Fibroblast of the aortic adventitia (primary cell): ENCODE measurements around the gene KCNIP1. TPM values are rescaled to one million over a fixed set of nuclear protein-coding genes. Genes with fewer than 3 reads are reported as not detected.

Experiments
- DNase-seq: peaks from one replicate; pipeline ENCODE4 v3.0.0-alpha.2; 2010; ENCODE audit warnings: low read depth
- H3K4me3 ChIP-seq: 2 replicates; pipeline ENCODE4 v1.5.1; 2011; ENCODE audit warnings: low read depth, mild to moderate bottlenecking, control low read depth, low read length, moderate library complexity
- total RNA-seq: library from RNA; depleted of rRNA; stranded (reverse); fragments of >200 nt; gene quantifications from 2 replicates; pipeline ENCODE4 v1.2.3, GENCODE V29; 2012; ENCODE audit warnings: low replicate concordance
- TF ChIP-seq, protein P1 (sequence below): IDR thresholded peaks from 2 replicates; pipeline ENCODE4 v1.5.1; 2011; ENCODE audit warnings: mild to moderate bottlenecking, low read length, control low read depth, inconsistent platforms; ENCODE audit not compliant: insufficient read depth

The KCNIP1 gene
- total RNA-seq, 1 donor = not detected

DNA sequence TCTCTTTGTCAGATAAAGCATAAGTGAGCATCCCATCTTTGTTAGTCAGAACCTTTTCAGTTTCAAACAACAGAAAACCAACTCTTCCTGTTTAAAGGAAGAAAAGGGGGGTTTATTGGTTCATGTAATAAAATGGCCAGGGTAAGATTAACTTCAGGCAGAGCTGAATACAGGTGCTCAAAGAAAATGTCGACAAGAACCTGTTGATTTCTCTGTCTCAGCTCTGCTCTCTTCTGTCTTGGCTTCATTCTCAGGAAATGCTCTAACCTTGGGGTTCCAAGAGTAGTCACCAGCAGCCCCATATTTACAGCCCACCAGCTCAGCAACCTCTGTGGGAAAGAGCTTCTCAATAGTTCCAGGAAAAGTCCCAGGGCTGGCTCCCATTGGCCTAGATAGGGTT lies 25.2 kb downstream of the KCNIP1 start:
- DNase-seq = no peak
- no peak overlapping the region for H3K4me3 ChIP-seq
- TF ChIP-seq, protein P1, sequence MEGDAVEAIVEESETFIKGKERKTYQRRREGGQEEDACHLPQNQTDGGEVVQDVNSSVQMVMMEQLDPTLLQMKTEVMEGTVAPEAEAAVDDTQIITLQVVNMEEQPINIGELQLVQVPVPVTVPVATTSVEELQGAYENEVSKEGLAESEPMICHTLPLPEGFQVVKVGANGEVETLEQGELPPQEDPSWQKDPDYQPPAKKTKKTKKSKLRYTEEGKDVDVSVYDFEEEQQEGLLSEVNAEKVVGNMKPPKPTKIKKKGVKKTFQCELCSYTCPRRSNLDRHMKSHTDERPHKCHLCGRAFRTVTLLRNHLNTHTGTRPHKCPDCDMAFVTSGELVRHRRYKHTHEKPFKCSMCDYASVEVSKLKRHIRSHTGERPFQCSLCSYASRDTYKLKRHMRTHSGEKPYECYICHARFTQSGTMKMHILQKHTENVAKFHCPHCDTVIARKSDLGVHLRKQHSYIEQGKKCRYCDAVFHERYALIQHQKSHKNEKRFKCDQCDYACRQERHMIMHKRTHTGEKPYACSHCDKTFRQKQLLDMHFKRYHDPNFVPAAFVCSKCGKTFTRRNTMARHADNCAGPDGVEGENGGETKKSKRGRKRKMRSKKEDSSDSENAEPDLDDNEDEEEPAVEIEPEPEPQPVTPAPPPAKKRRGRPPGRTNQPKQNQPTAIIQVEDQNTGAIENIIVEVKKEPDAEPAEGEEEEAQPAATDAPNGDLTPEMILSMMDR = no peak

DNA sequence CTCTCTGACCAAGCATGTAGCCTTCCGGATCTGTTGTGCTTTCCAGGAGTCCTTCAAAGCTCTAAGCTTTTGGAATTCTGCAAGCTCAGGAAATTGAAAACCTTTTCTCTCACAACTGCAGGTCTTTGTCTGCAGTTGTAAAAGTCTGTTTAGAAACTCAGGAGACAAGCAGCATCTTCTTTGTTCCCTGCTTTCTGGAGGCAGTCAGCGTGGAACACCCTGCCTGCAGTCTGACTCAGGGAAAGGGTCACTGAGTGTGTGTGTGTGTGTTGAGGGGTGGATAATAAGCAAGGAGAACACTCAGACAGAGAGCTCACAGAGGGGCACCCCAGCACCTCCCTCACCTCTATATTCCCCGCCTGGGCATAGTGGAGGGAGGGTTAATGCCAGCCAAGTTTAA lies 29.1 kb downstream of the KCNIP1 start:
- no peak overlapping the region for H3K4me3 ChIP-seq
- TF ChIP-seq, protein P1 = no peak
- no peak for DNase-seq

DNA sequence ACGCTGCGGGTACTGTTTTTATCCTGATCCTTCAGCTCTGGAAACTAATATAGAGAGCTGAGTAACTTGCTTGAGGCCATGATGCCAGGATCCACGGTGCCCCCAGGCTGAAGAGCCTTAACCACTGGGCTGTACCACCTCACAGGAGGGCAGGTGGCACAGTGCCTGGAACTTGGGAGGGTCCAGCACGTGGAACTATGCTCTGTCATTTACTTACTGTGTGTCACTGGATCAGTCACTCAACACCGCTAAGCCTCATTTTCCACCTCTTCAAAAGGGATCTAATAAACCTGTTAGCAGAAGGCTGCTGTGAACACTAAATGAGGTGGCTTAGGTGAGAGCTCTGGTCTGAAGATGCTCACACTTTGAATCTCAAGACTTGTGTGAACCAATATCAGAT lies 29.6 kb downstream of the KCNIP1 start:
- H3K4me3 ChIP-seq = no peak overlapping the region
- DNase-seq = no peak
- TF ChIP-seq, protein P1 = no peak

DNA sequence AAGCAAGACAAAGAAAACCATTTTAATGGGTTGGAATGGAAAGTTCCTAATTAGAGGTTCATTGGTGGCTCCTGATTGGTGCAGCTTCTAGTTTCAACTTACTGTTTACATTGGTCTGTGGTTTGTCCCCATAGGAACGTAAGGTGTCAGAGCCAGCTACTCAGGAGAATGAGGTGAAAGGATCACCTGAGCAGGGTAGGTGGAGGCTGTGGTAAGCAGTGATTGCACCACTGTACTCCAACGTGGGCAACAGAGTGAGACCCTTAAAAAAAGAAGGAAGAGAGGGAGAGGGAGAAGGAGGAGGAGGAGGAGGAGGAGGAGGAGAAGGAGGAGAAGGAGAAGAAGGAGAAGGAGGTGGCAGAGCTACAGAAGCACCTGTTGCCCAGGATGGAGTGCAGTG lies 30.4 kb downstream of the KCNIP1 start:
- H3K4me3 ChIP-seq = no peak overlapping the region
- no peak for DNase-seq
- TF ChIP-seq, protein P1 = no peak

DNA sequence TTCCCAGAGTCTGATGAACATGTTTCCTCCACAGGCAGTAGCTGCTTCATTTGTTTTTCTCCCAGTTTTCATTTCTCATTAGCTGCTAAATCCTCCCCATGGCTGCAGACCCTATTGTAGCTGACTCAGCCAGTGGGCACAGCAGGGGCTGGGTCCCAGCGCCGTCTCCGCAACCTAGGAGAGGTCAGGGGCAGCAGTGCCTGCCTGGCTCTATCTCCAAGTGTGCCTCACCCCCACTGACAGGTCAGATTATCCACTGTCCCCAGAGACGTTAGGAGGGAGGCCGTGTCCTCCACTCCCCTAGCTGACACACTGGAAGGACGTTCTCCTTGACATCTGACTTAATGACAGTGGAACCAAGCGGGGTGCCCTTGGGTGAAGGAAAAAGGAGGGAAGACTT lies 31.1 kb downstream of the KCNIP1 start:
- DNase-seq = no peak
- H3K4me3 ChIP-seq = no peak overlapping the region
- TF ChIP-seq, protein P1 = no peak

DNA sequence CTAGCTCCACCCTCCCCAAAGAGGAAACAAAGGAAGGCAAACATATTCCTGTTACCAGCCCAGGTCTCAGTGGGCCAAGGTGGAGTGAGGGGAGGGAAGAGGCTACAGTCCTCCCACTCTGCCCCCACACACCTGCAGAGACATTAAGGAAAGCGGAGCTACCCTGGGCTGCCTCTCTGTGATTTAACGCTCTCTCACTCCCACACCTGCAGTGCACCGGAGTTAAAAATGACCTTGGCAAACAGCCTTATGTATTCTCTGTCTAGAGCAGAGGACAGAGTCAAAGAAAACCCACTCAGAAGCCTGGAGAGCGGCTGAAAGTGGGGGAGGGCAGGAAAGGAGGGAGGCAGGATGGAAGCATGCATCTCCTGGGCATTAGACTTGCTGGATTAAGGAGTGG lies 32.7 kb downstream of the KCNIP1 start:
- no peak for DNase-seq
- H3K4me3 ChIP-seq = no peak overlapping the region
- TF ChIP-seq, protein P1 = no peak

DNA sequence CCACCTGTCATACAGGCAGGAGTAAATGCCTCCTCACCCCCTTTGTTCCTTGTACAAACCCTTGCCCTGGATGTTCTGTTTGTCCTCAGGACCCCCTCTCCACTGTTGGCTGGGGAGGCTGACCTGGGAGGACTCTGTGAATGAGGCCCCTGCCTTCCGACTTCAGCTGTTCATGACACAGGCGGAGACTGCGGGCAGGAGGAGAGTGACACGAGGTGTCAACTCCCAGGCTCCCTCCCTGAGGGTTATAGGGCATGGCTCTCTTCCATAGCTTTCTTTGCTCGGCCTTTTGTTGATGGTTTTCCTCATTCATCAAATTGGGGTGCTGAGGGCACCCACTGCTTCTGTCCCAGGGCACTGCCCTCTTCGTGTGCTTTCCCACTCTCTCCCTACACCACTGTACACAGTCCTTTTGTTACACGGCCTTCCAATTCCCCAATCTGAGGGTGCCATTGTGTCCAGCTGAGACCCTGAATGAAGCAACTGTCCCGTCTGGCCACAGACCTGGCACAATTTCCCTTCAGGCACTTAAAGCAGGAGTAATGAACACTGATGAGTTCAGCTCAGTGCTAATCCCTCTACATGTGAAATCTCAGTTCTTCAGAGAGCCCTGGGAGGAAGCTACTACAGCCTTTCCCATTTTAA lies 33.8 kb downstream of the KCNIP1 start:
- TF ChIP-seq, protein P1 = no peak
- no peak overlapping the region for H3K4me3 ChIP-seq
- no peak for DNase-seq
